ENCODE measurements around the gene MEIS1. TPM values are rescaled to one million over a fixed set of nuclear protein-coding genes. Genes with fewer than 3 reads are reported as not detected.
A peak's percentile ranks its signal among the peaks of the same experiment; 100 is the strongest.

MEIS1 gene
- total and polyA plus RNA-seq, 2 donors (not counting 3 experiments of a cell fraction or from before 2014, with no cell fraction given) = 10.0 to 26.5 TPM

DNA sequence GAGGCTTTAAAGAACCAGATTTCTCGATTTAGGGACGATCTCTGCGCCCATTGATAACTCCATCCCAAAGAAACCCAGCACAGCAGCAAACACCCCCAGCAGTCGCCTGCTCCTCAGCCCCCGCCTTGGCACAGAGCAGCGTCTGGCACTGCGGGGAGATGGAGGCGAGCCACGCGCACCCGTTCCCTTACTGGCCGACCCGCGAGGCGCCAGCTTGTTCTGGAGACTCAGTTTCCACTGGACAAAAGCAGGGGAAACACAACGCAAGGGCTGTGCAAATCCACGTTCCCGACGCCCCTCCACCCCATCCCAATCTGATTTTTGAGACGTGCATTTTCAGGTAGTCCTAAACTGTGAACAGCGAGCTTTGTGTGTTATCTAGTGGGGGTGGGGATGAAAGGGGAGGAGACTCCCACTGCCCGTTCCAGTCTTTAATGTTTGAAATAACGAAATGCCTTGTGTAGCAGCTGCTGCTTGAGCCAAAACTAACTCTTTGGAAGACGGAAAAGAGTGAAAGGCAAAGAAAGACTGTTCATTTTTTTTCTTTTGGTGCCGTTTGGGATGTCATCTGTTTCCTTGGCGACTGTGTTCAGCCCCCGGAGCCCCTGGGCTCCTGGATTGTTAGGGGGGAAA, 143.2 kb downstream of the MEIS1 start:
- POLR2A ChIA-PET = no interaction called here
- no peak for TF ChIP-seq GATA2 (IDR thresholded peaks at IDR 0.05; ENCODE audit: insufficient read depth, insufficient read length, low read depth, low read length)
- TF ChIP-seq EZH2 (IDR thresholded peaks at IDR 0.05; ENCODE audit: borderline replicate concordance, low read depth, low read length, severe bottlenecking) = peak; percentile 95
- Histone ChIP-seq H3K9me1 (replicated peaks; ENCODE audit: control insufficient read depth, extremely low read depth, insufficient read depth, low read length) (no peaks in the 10 kb centered on the region), H4K20me1 (replicated peaks; ENCODE audit: control insufficient read depth, extremely low read depth, insufficient read depth, low read length) (peaks cover 2% of the 10 kb centered on the region), H3K27ac (ENCODE audit: insufficient read depth, low read depth, low read length) (no peak overlapping the region), H3K27me3 (ENCODE audit: control insufficient read depth in 2 of 2, insufficient read depth in 2 of 2, low read length in 2 of 2) (peaks cover 59 to 70% of the 10 kb centered on the region in 2 experiments), H3K4me3 (replicated peaks in 1 of 3; ENCODE audit: insufficient read depth in 1 of 3, low read depth in 1 of 3, low read length in 3 of 3) (no peak overlapping the region), H3K9ac (replicated peaks; ENCODE audit: extremely low read depth, insufficient read depth, low read length) (no peak overlapping the region), H3K4me1 (ENCODE audit: control insufficient read depth, extremely low read depth, insufficient read depth, low read length) (peaks cover 18% of the 10 kb centered on the region), H3K36me3 (ENCODE audit: control insufficient read depth in 2 of 2, extremely low read depth in 1 of 2, insufficient read depth in 2 of 2, low read length in 2 of 2) (no peaks in the 10 kb centered on the region), H3K9me3 (replicated peaks; ENCODE audit: control insufficient read depth, insufficient read depth, low read length) (no peaks in the 10 kb centered on the region), H2AFZ (ENCODE audit: low read depth, low read length) (no peak overlapping the region), H3K4me2 (ENCODE audit: insufficient read depth, low read length) (no peak overlapping the region), H3K79me2 (ENCODE audit: control insufficient read depth, insufficient read depth, low read length) (no peaks in the 10 kb centered on the region)
- intact Hi-C loops (cut with micrococcal nuclease) = loop anchor here (5.0 kb wide), 2 partner anchors 819 to 1454 kb away; partner anchors contain the start of gene ETAA1
- DNase-seq (ENCODE audit: low read depth, low spot score) (no peak), FAIRE-seq (peak; percentile 69)
- dilution Hi-C loops (cut with MboI; ENCODE audit: extremely low pct_ligation_motif_present, low sequenced_read_pairs) = no loop called here
- CTCF ChIA-PET = interaction anchor here (1.0 kb wide), 1 partner anchor 637 kb away, joined by 3 read pairs; no protein-coding TSS in a partner anchor
- no TSS peak for BruUV-seq (replicated peaks)

DNA sequence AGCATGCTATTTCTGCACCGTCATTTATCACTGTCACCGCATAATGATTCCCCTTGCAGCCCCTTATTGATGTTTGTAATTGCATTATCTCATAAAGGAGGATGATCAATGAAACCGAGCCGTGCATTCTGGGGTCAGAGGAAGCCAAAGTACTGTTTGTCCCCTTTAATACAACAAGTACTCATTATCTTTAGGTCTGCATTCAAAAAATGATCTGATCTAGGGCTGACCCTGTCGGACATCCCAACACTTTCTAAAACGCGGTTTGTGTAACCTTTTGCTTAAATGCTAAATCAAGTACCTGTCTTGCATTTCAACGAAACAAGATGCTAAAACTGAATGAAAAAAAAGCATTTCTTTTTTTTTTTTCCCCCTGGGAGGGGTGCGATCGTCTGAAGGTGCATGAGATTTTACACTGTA, 143.8 kb downstream of the MEIS1 start:
- H3K79me2 ChIP-seq (ENCODE audit: control insufficient read depth, insufficient read depth, low read length) = no peaks in the 10 kb centered on the region
- H4K20me1 ChIP-seq (replicated peaks; ENCODE audit: control insufficient read depth, extremely low read depth, insufficient read depth, low read length) = peaks cover 2% of the 10 kb centered on the region
- no peak overlapping the region for H3K4me2 ChIP-seq (ENCODE audit: insufficient read depth, low read length)
- H3K4me1 ChIP-seq (ENCODE audit: control insufficient read depth, extremely low read depth, insufficient read depth, low read length) = peaks cover 18% of the 10 kb centered on the region
- no peaks in the 10 kb centered on the region for H3K9me1 ChIP-seq (replicated peaks; ENCODE audit: control insufficient read depth, extremely low read depth, insufficient read depth, low read length)
- no TSS peak for BruUV-seq (replicated peaks)
- FAIRE-seq = no peak
- H3K27me3 ChIP-seq (ENCODE audit: control insufficient read depth in 2 of 2, insufficient read depth in 2 of 2, low read length in 2 of 2) = peaks cover 65 to 75% of the 10 kb centered on the region in 2 experiments
- H2AFZ ChIP-seq (ENCODE audit: low read depth, low read length) = no peak overlapping the region
- TF ChIP-seq MYC (IDR thresholded peaks at IDR 0.05; ENCODE audit: low read depth, low read length) (no peak), EZH2 (IDR thresholded peaks at IDR 0.05; ENCODE audit: borderline replicate concordance, low read depth, low read length, severe bottlenecking) (no peak), GATA2 (IDR thresholded peaks at IDR 0.05; ENCODE audit: insufficient read depth, insufficient read length, low read depth, low read length) (no peak), FOS (IDR thresholded peaks at IDR 0.05; ENCODE audit: borderline replicate concordance, insufficient read depth, low read length) (no peak), POLR2A (IDR thresholded peaks at IDR 0.05; ENCODE audit: low read depth, low read length) (no peak), JUN (IDR thresholded peaks at IDR 0.05; ENCODE audit: borderline replicate concordance, insufficient read depth, insufficient read length, low read depth) (no peak), POLR2AphosphoS5 (IDR thresholded peaks at IDR 0.05; ENCODE audit: insufficient read depth, low read depth, low read length) (no peak)
- TF ChIP-seq, protein P1, sequence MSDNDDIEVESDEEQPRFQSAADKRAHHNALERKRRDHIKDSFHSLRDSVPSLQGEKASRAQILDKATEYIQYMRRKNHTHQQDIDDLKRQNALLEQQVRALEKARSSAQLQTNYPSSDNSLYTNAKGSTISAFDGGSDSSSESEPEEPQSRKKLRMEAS (IDR thresholded peaks at IDR 0.05; ENCODE audit: insufficient read depth, insufficient read length) = no peak
- H3K9ac ChIP-seq (replicated peaks; ENCODE audit: extremely low read depth, insufficient read depth, low read length) = no peak overlapping the region
- CTCF ChIA-PET = interaction anchor here (0.9 to 1.6 kb wide), 6 partner anchors 144 to 1453 kb away, joined by 3 to 8 read pairs (median 4); partner anchors contain the start of gene MEIS1
- DNase-seq (ENCODE audit: low read depth, low spot score) = peak; percentile 17
- H3K4me3 ChIP-seq (replicated peaks in 1 of 3; ENCODE audit: insufficient read depth in 1 of 3, low read depth in 1 of 3, low read length in 3 of 3) = no peak overlapping the region
- POLR2A ChIA-PET = no interaction called here
- no peak overlapping the region for H3K27ac ChIP-seq (ENCODE audit: insufficient read depth, low read depth, low read length)
- dilution Hi-C loops (cut with MboI; ENCODE audit: extremely low pct_ligation_motif_present, low sequenced_read_pairs) (no loop called here), intact Hi-C loops (cut with micrococcal nuclease) (loop anchor here (5.0 kb wide), 2 partner anchors 819 to 1454 kb away; partner anchors contain the start of gene ETAA1)
- H3K36me3 ChIP-seq (ENCODE audit: control insufficient read depth in 2 of 2, extremely low read depth in 1 of 2, insufficient read depth in 2 of 2, low read length in 2 of 2) = no peaks in the 10 kb centered on the region
- H3K9me3 ChIP-seq (replicated peaks; ENCODE audit: control insufficient read depth, insufficient read depth, low read length) = no peaks in the 10 kb centered on the region

Measured in endothelial cell of umbilical vein (primary cell).